Adrenal gland (tissue), 12 donors: ENCODE results near the gene ITCH. TPM values are rescaled to one million over a fixed set of nuclear protein-coding genes. Genes with fewer than 3 reads are reported as not detected.
A peak's percentile ranks its signal among the peaks of the same experiment; 100 is the strongest.
"Not testable (repeated sequence)": the region's sequence is repeated elsewhere in the genome, so short reads cannot be mapped to it uniquely, and the experiment has no call there.

Source experiments
- DNase-seq, 7 donors: peaks; one replicate each; pipeline ENCODE4 v3.0.0-alpha.2; 2019 to 2020
- H3K27ac ChIP-seq, 5 donors: fragments of 200-600 bp; sonication (generic) in 4 of 5; 1 replicate in 3 of 5; 2 replicates in 2 of 5; pipeline versions ENCODE4 v1.5.1 to v1.8.0; 2016 to 2020; ENCODE audit warnings: mild to moderate bottlenecking in 1 of 5
- H3K27me3 ChIP-seq: fragments of 200-600 bp; 2 replicates; pipeline ENCODE4 v1.8.0; 2021
- H3K36me3 ChIP-seq, 2 donors: fragments of 200-600 bp; replicated peaks in 1 of 2; 1 replicate in 1 of 2; 2 replicates in 1 of 2; pipeline versions ENCODE4 v1.5.1 to v1.8.0; 2018 to 2022
- H3K4me1 ChIP-seq, 2 donors: fragments of 200-600 bp; replicated peaks in 1 of 2; 1 replicate in 1 of 2; 2 replicates in 1 of 2; pipeline versions ENCODE4 v1.5.1 to v1.8.0; 2018 to 2021
- H3K4me3 ChIP-seq, 4 donors: fragments of 200-600 bp; sonication (generic) in 3 of 4; one replicate each; pipeline ENCODE4 v1.5.1; 2016 to 2018
- H3K9me3 ChIP-seq, 3 donors: fragments of 200-600 bp; sonication (generic) in 1 of 3; replicated peaks in 1 of 3; 1 replicate in 2 of 3; 2 replicates in 1 of 3; pipeline versions ENCODE4 v1.5.1 to v1.8.0; 2016 to 2021
- CTCF ChIP-seq, 6 experiments: fragments of 450-650 bp in 4 of 6; fragments of 200-600 bp in 2 of 6; sonication (generic) in 1 of 6; IDR thresholded peaks; 1 replicate in 5 of 6; 2 replicates in 1 of 6; pipeline versions ENCODE4 v1.5.1 to v1.8.0; 2016 to 2021; ENCODE audit warnings: antibody characterized with exemption in 6 of 6, mild to moderate bottlenecking in 2 of 6, moderate library complexity in 1 of 6
- POLR2A ChIP-seq, 2 donors: fragments of 450-650 bp; IDR thresholded peaks; one replicate each; pipeline ENCODE4 v1.6.1; 2017; ENCODE audit warnings: antibody characterized with exemption in 2 of 2, mild to moderate bottlenecking in 2 of 2, moderate library complexity in 1 of 2
- WGBS, 4 donors: extraction: QIAGEN DNeasy Blood & Tissue Kit in 2 of 4; methylation state at CpG; one replicate each; pipeline versions ENCODE4 v1.1.5 to v1.1.7; 2013 to 2017; 5-methylcytosine and 5-hydroxymethylcytosine counted together
- intact Hi-C, 2 donors: fragments of 100-400 bp; cut with DNase I; formaldehyde crosslinking; loops; one replicate each; pipeline versions ENCODE4 v1.14.1 to v1.15.0; 2022 to 2023
- polyA plus RNA-seq, 3 donors: library from polyadenylated mRNA; stranded (reverse); fragments of 200-250 nt in 2 of 3; fragments of 350-450 nt in 1 of 3; fragmentation: Illumina TruSeq in 1 of 3; extraction: RNeasy Lipid Tissue Mini Kit (QIAGEN cat#74804) in 1 of 3; gene quantifications; one replicate each; pipeline ENCODE4 v1.2.3, GENCODE V29; 2013 to 2014
- total RNA-seq, 9 donors: library from RNA; depleted of rRNA in 4 of 9; stranded (reverse); fragments of >200 nt in 4 of 9; fragments of 120-200 nt in 1 of 9; fragmentation: NEBNext Ultra II Directional in 1 of 9; extraction: Animal tissue kit (Norgen Biotek cat#: 25700) in 1 of 9; gene quantifications; one replicate each; pipeline versions ENCODE4 v1.1.0 to v1.2.4, GENCODE V29; 2013 to 2023
- donor health status: healthy with polysubstance abuse.
- donor health status: Bipolar disorder and iron deficiency.
- donor health status: DM: yes; HTN: yes; CAD: no.
- donor health status: DM: no; HTN: no; CAD: no.
- donor health status: DM: no; HTN: no; CAD: no.
- donor health status: DM: yes; HTN: yes; CAD: no.

ITCH gene
- total and polyA plus RNA-seq, 12 donors: 5.8 to 67.6 (median 52.7) TPM

- 94 to 95% (median 95%) methylated on average over 14 to 16 of the region's 16 CpGs for WGBS, 4 donors
- H3K36me3 ChIP-seq: peaks cover 0 to 8% of the 10 kb centered on the region in 2 donors
- no peak overlapping the region for H3K4me3 ChIP-seq
- no peak for TF ChIP-seq CTCF (IDR thresholded peaks at IDR 0.05)
- TF ChIP-seq POLR2A (IDR thresholded peaks at IDR 0.05): no peak
- H3K27me3 ChIP-seq: no peaks in the 10 kb centered on the region
- no peak overlapping the region for H3K27ac ChIP-seq
- intact Hi-C loops: no loop called here
- no peak for DNase-seq
- peaks cover 12 to 33% of the 10 kb centered on the region in 2 donors for H3K4me1 ChIP-seq
- H3K9me3 ChIP-seq: no peaks in the 10 kb centered on the region
These were observed 14.2 kb downstream of the ITCH start for GRCh38 chr20:34377072-34377847.

GRCh38 chr20:34382174-34382573 is 19.1 kb downstream of the ITCH start:
- no peaks in the 10 kb centered on the region for H3K9me3 ChIP-seq
- TF ChIP-seq POLR2A (IDR thresholded peaks at IDR 0.05): no peak
- TF ChIP-seq CTCF (IDR thresholded peaks at IDR 0.05): no peak
- no peaks in the 10 kb centered on the region for H3K27me3 ChIP-seq
- H3K4me1 ChIP-seq: peaks cover 4 to 35% of the 10 kb centered on the region in 2 donors
- WGBS, 4 donors: 96 to 97% (median 96%) methylated on average over 3 of the region's 3 CpGs
- H3K36me3 ChIP-seq: no peaks in the 10 kb centered on the region
- intact Hi-C loops: no loop called here
- DNase-seq: no peak
- H3K27ac ChIP-seq: no peak overlapping the region
- no peak overlapping the region for H3K4me3 ChIP-seq

GRCh38 chr20:34382877-34383455 is 19.9 kb downstream of the ITCH start:
- H3K4me3 ChIP-seq, H3K27ac ChIP-seq, H3K9me3 ChIP-seq, H3K27me3 ChIP-seq, H3K36me3 ChIP-seq, intact Hi-C loops: not testable (repeated sequence)
- H3K4me1 ChIP-seq: peaks cover 4 to 32% of the 10 kb centered on the region in 2 donors
- 92 to 96% (median 96%) methylated on average over 14 of the region's 14 CpGs for WGBS, 4 donors
- DNase-seq: peak in 1 of 7 donors; percentile 6

- no peak overlapping the region for H3K27ac ChIP-seq
- H3K27me3 ChIP-seq: no peaks in the 10 kb centered on the region
- H3K36me3 ChIP-seq: no peaks in the 10 kb centered on the region
- H3K4me3 ChIP-seq: no peak overlapping the region
- H3K4me1 ChIP-seq: peaks cover under 1 to 23% of the 10 kb centered on the region in 2 donors
- 53 to 61% (median 58%) methylated on average over 1 of the region's 1 CpG for WGBS, 4 donors
- no peaks in the 10 kb centered on the region for H3K9me3 ChIP-seq
- no peak for DNase-seq
- intact Hi-C loops: no loop called here
- TF ChIP-seq POLR2A (IDR thresholded peaks at IDR 0.05) (no peak), CTCF (IDR thresholded peaks at IDR 0.05) (no peak)
These were observed 22.4 kb downstream of the ITCH start for GRCh38 chr20:34385464-34385863.
